Stimulated activated naive B cell treated with anti-CD40 and anti-IgM and Interleukin-4, amounts not matched to agents 10 μg/mL and 1 μg/mL and 100 μg/mL, for 72 hours (primary cell): Measurements from ENCODE around the gene AP3B2.
"Not testable (repeated sequence)": the region's sequence is repeated elsewhere in the genome, so short reads cannot be mapped to it uniquely, and the experiment has no call there.

Source experiments
- ATAC-seq, 2 donors: fragments of 150-1000 bp; cut with Tn5 transposase; replicated peaks; 2 replicates each; pipeline ENCODE4 v1.10.0; 2021; ENCODE audit warnings: moderate library complexity in 1 of 2
- DNase-seq: peaks from one replicate; pipeline ENCODE4 v3.0.0; 2021
- H3K27ac Mint-ChIP-seq: one replicate; pipeline ENCODE4 v1.8.0; 2022; ENCODE audit warnings: mild to moderate bottlenecking, mixed read lengths
- H3K27me3 Mint-ChIP-seq, 2 donors: one replicate each; pipeline ENCODE4 v1.8.0; 2022; ENCODE audit warnings: mixed read lengths in 2 of 2
- H3K36me3 Mint-ChIP-seq, 2 donors: one replicate each; pipeline ENCODE4 v1.8.0; 2022; ENCODE audit warnings: mixed read lengths in 2 of 2, mild to moderate bottlenecking in 1 of 2
- H3K4me1 Mint-ChIP-seq, 2 donors: one replicate each; pipeline ENCODE4 v1.8.0; 2022; ENCODE audit warnings: mixed read lengths in 2 of 2, mild to moderate bottlenecking in 1 of 2
- H3K4me3 Mint-ChIP-seq, 2 donors: one replicate each; pipeline ENCODE4 v1.8.0; 2022; ENCODE audit warnings: mild to moderate bottlenecking in 2 of 2, mixed read lengths in 2 of 2, moderate library complexity in 1 of 2
- H3K9me3 Mint-ChIP-seq, 2 donors: one replicate each; pipeline ENCODE4 v1.8.0; 2022; ENCODE audit warnings: mixed read lengths in 2 of 2, mild to moderate bottlenecking in 1 of 2

Gene AP3B2

GRCh38 chr15:82649226-82649999, 60.3 kb downstream of the AP3B2 start:
- DNase-seq (no peak), ATAC-seq (no peak)
- H3K9me3 Mint-ChIP-seq: peaks cover 0 to 3% of the 10 kb centered on the region in 2 donors
- H3K27me3 Mint-ChIP-seq: peaks cover 58 to 78% of the 10 kb centered on the region in 2 donors
- H3K4me1 Mint-ChIP-seq: peaks cover 12 to 20% of the 10 kb centered on the region in 2 donors
- H3K4me3 Mint-ChIP-seq: no peak overlapping the region
- H3K27ac Mint-ChIP-seq: no peak overlapping the region
- H3K36me3 Mint-ChIP-seq: peaks cover 0 to 3% of the 10 kb centered on the region in 2 donors

- Mint-ChIP-seq H3K36me3 (peaks cover 0 to 3% of the 10 kb centered on the region in 2 donors), H3K4me1 (peaks cover 12 to 20% of the 10 kb centered on the region in 2 donors), H3K9me3 (peaks cover 0 to 3% of the 10 kb centered on the region in 2 donors), H3K27ac (no peak overlapping the region), H3K4me3 (peak overlapping the region; percentile 59 to 62), H3K27me3 (peaks cover 54 to 76% of the 10 kb centered on the region in 2 donors)
- ATAC-seq: no peak
- DNase-seq: no peak
Measured at GRCh38 chr15:82648257-82649103, 61.2 kb downstream of the AP3B2 start.

DNA sequence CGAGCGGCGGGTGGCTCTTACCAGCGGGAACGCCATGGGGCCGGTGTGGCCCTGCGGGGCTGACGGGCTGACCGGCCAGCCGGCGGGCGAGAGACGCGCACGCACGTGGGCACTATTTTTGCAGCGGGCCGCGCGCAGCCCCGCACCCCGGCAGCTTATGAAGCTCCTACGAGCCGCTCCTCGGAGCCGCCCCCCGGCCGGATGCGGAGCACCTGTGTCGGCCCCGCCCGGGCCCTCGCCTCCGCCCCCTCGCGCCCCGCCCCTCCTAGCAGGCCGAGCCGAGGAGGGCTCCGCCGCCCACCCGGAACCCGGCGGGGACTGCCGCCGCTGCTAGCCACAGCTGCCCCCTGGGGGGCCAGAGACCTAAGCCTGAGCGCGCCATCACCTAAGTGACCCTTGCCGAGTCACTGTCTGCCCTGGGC, 61.8 kb downstream of the AP3B2 start:
- Mint-ChIP-seq H3K27ac (no peak overlapping the region), H3K4me3 (peak overlapping the region; percentile 59 to 62), H3K36me3 (peaks cover 0 to 3% of the 10 kb centered on the region in 2 donors), H3K27me3 (peaks cover 52 to 71% of the 10 kb centered on the region in 2 donors), H3K4me1 (peaks cover 12 to 20% of the 10 kb centered on the region in 2 donors), H3K9me3 (peaks cover 0 to 3% of the 10 kb centered on the region in 2 donors)
- ATAC-seq: peak; percentile 59 to 66
- no peak for DNase-seq

DNA sequence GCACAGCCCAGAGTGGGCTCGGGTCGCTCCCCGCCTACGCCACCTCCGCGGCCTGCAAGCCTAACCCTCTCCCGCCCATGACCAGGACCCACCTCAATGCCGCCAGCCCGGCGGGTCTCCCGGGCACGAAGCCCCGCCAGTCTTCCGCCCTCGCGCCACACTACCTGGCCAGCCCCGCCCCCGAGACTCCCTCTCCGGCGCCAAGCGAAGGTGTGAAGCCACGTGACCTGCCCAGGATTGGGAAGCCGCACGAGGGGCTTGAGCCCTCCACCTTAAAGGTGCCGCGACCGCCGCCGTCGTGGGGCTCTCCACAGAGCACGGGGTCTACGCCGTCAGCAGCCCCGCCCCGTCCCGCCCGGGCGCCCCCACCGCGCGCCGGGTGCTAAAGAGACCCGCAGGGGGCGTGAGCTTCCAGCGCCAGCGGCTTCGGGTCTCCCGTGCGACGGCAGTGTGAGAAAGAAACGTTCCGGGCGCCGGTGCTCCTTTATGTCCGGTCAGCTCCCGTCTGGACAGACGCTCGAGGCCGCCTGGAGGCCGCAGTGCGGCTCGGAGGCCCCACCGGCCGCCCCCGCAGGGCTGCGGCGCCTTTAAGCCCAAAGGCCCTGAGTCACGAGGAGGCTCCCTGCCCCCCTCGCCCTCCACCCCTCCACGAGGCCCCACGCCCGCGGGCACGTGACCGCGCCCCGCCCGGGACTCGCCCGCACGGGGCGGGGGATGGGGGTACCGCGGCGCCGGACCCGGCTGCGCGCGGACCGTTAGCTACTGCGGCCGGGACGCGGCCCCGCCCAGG, 62.4 kb downstream of the AP3B2 start, which contains the start of gene CPEB1:
CPEB1 (minus strand) TSS at position 319 of the 790 bp plus-strand sequence. CDS start 18,904 bp downstream, outside the sequence.
- DNase-seq: no peak

GRCh38 chr15:82646250-82647044, 63.2 kb downstream of the AP3B2 start:
- Mint-ChIP-seq H3K9me3 (peaks cover 0 to 3% of the 10 kb centered on the region in 2 donors), H3K4me1 (peaks cover 12 to 20% of the 10 kb centered on the region in 2 donors), H3K27ac (no peak overlapping the region), H3K27me3 (peaks cover 44 to 62% of the 10 kb centered on the region in 2 donors), H3K4me3 (peak overlapping the region; percentile 65 to 69), H3K36me3 (peaks cover 0 to 3% of the 10 kb centered on the region in 2 donors)
- no peak for ATAC-seq
- DNase-seq: no peak

More for the DNA sequence above, 62.4 kb downstream of the AP3B2 start, which contains the start of gene CPEB1:
- Mint-ChIP-seq H3K9me3 (peaks cover 0 to 3% of the 10 kb centered on the region in 2 donors), H3K27me3 (peaks cover 49 to 66% of the 10 kb centered on the region in 2 donors), H3K27ac (no peak within 1 kb of the TSS), H3K36me3 (peaks cover 0 to 3% of the 10 kb centered on the region in 2 donors), H3K4me3 (peak within 1 kb of the TSS; percentile 65 to 69), H3K4me1 (peaks cover 12 to 20% of the 10 kb centered on the region in 2 donors)
- ATAC-seq: peak; percentile 51 to 61

- H3K36me3 Mint-ChIP-seq, DNase-seq, H3K27ac Mint-ChIP-seq, ATAC-seq, H3K9me3 Mint-ChIP-seq, H3K4me3 Mint-ChIP-seq: not testable (repeated sequence)
- Mint-ChIP-seq H3K4me1 (peaks cover 12 to 20% of the 10 kb centered on the region in 2 donors), H3K27me3 (peaks cover 51 to 62% of the 10 kb centered on the region in 2 donors)
Measured at GRCh38 chr15:82644967-82645852, 64.5 kb downstream of the AP3B2 start.

DNA sequence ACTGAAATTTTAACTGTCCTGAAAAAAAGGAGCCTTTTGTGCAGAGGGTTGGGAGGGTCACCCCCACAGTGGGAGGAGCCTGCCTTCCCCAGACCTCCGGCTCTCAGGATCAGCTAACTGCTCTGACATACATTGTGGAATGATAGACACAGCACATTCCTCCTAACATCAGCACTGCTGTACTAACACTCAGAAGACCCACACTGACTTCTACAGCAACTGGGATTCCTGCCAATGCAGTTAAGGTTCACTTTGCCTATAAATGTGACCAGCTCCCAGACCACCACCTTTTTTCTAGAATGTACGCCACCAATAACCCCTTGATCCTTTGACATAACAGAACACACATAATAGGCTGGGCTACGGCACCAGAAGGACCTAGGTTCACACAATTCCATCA, 65.7 kb downstream of the AP3B2 start:
- Mint-ChIP-seq H3K27me3 (peaks cover 49 to 57% of the 10 kb centered on the region in 2 donors), H3K9me3 (peaks cover 0 to 3% of the 10 kb centered on the region in 2 donors), H3K4me3 (no peak overlapping the region), H3K36me3 (peaks cover 0 to 3% of the 10 kb centered on the region in 2 donors), H3K4me1 (peaks cover 9 to 18% of the 10 kb centered on the region in 2 donors), H3K27ac (no peak overlapping the region)
- ATAC-seq (no peak), DNase-seq (no peak)

GRCh38 chr15:82642656-82643055, 67.0 kb downstream of the AP3B2 start:
- Mint-ChIP-seq H3K4me1 (peaks cover 3 to 9% of the 10 kb centered on the region in 2 donors), H3K36me3 (peaks cover 0 to 3% of the 10 kb centered on the region in 2 donors), H3K4me3 (no peak overlapping the region), H3K27me3 (peaks cover 42 to 47% of the 10 kb centered on the region in 2 donors), H3K9me3 (peaks cover 0 to 3% of the 10 kb centered on the region in 2 donors), H3K27ac (no peak overlapping the region)
- ATAC-seq: no peak
- DNase-seq: no peak

DNA sequence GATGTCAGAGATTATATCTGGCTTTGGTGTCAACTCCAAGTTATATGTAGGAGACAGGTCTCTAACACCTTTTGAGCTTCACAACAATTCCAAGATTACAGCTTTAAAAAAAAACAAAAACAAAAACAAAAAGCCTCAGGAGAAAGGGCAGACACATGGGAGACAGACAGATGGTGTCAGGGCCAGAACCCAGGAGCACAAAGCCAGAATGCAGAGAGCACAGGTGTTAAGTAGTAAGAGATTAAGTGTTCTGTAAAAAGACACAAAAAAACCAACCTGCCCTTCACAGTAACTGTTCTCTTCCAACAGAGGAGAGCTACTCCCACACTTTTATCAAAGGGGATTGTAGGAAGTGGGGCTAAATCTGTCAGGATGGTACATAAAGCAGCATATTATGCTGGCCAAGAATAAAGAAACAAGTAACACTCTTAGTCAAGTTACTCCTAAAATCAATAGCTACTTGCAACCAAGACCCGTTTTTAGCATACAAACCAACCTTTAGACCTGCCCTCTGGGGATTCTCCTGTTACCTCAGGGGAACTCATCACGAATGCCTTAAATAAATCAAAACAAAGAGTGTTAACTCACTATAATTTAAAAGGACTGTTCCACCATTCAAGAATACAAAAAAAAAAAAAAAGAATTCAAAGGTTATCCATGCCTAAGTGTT, 68.4 kb downstream of the AP3B2 start:
- Mint-ChIP-seq H3K9me3 (peaks cover 0 to 2% of the 10 kb centered on the region in 2 donors), H3K4me1 (peaks cover 3 to 4% of the 10 kb centered on the region in 2 donors), H3K27me3 (peaks cover 43 to 51% of the 10 kb centered on the region in 2 donors), H3K27ac (no peak overlapping the region), H3K4me3 (no peak overlapping the region), H3K36me3 (peaks cover 0 to 3% of the 10 kb centered on the region in 2 donors)
- ATAC-seq (no peak), DNase-seq (no peak)

- ATAC-seq: no peak
- Mint-ChIP-seq H3K36me3 (no peaks in the 10 kb centered on the region), H3K4me3 (no peak overlapping the region), H3K27ac (no peak overlapping the region), H3K27me3 (peaks cover 45 to 53% of the 10 kb centered on the region in 2 donors), H3K9me3 (no peaks in the 10 kb centered on the region), H3K4me1 (no peaks in the 10 kb centered on the region)
- no peak for DNase-seq
Measured at GRCh38 chr15:82640672-82641071, 69.0 kb downstream of the AP3B2 start.

GRCh38 chr15:82635798-82636197, 73.9 kb downstream of the AP3B2 start:
- ATAC-seq (no peak), DNase-seq (no peak)
- Mint-ChIP-seq H3K9me3 (no peaks in the 10 kb centered on the region), H3K36me3 (no peaks in the 10 kb centered on the region), H3K4me3 (no peak overlapping the region), H3K4me1 (no peaks in the 10 kb centered on the region), H3K27ac (no peak overlapping the region), H3K27me3 (peaks cover 25 to 35% of the 10 kb centered on the region in 2 donors)

DNA sequence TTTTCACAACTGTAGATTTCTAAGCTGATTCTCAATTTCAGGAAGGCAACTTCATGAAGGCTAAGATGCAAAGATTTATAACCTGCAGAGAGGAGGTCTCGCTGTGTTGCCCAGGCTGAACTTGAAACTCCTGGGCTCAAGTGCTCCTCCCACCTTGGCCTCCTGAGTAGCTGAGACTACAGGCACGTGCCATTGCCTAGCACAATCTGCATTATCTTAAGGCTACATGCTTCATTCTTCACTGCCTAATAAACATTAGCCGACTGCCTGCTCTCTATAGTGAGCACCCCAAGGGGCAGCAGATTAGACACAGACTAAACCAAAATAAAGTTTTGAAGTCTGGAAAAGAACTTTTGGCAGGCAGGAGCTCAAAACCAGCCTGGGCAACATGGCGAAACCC, 79.6 kb downstream of the AP3B2 start:
- ATAC-seq (no peak), DNase-seq (no peak)
- Mint-ChIP-seq H3K9me3 (no peaks in the 10 kb centered on the region), H3K4me1 (no peaks in the 10 kb centered on the region), H3K36me3 (no peaks in the 10 kb centered on the region), H3K27me3 (peaks cover 3 to 10% of the 10 kb centered on the region in 2 donors), H3K4me3 (no peak overlapping the region), H3K27ac (no peak overlapping the region)
